GM13977 (cell line): ENCODE measurements around the gene GPBP1L1.
"Not testable (repeated sequence)": the region's sequence is repeated elsewhere in the genome, so short reads cannot be mapped to it uniquely, and the experiment has no call there.

Experiments used
- DNase-seq: peaks from one replicate; pipeline ENCODE4 v3.0.0; 2012; ENCODE audit warnings: low spot score
- CTCF ChIP-seq: IDR thresholded peaks from 2 replicates; pipeline ENCODE4 v1.5.1; 2012; ENCODE audit warnings: mild to moderate bottlenecking, control low read depth; ENCODE audit not compliant: insufficient read depth; ENCODE audit errors: extremely low read depth, missing control alignments
- in situ Hi-C: fragments of 300-500 bp; cut with MboI; formaldehyde crosslinking; loops from one replicate; pipeline ENCODE4 v1.12.0; 2022; ENCODE audit warnings: low sequenced_read_pairs, low pct_unique_long_range_greater_than_20kb, mixed read lengths, inconsistent platforms; ENCODE audit not compliant: unreplicated experiment

GPBP1L1 gene

GRCh38 chr1:45604239-45604638 is 82.1 kb downstream of the GPBP1L1 start:
- DNase-seq: no peak
- in situ Hi-C loops: no loop called here
- no peak for TF ChIP-seq CTCF

GRCh38 chr1:45596765-45597164 is 89.6 kb downstream of the GPBP1L1 start:
- in situ Hi-C loops, DNase-seq: not testable (repeated sequence)

- in situ Hi-C loops: no loop called here
- DNase-seq: no peak
- TF ChIP-seq CTCF: no peak
Observed at GRCh38 chr1:45594412-45594811, 91.9 kb downstream of the GPBP1L1 start.

GRCh38 chr1:45589861-45590260 is 96.5 kb downstream of the GPBP1L1 start:
- no peak for TF ChIP-seq CTCF
- no peak for DNase-seq

GRCh38 chr1:45586769-45587168 is 99.6 kb downstream of the GPBP1L1 start:
- TF ChIP-seq CTCF: no peak
- no peak for DNase-seq
- in situ Hi-C loops: no loop called here

More at GRCh38 chr1:45589861-45590260, 96.5 kb downstream of the GPBP1L1 start:
- in situ Hi-C loops: no loop called here

GRCh38 chr1:45585496-45586075 is 100.7 kb downstream of the GPBP1L1 start:
- TF ChIP-seq CTCF: no peak
- in situ Hi-C loops: no loop called here
- no peak for DNase-seq

GRCh38 chr1:45585110-45585426 is 101.3 kb downstream of the GPBP1L1 start:
- in situ Hi-C loops: no loop called here
- TF ChIP-seq CTCF: no peak
- no peak for DNase-seq
